ENCODE data around the gene PTPRU.

The PTPRU gene

DNA sequence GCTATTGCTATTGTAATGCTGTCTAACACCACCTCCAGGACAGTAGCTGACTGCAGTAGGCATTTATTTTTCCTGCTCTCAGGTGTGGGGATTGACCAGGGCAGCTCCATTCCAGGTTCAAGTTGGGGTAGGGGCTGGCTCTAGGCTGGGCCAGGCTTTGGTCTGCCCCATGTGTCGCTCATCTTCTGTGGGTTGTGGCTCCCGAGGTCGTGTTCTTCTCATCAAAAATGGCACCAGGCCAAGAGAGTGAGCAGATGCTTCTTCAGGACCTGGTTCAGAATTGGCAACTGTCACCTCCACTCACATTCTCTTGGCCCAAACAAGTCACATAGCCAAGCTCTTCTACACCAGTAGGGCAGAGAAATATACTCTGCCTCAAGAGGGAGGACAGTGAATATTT is 133.7 kb downstream of the PTPRU start:
- ATAC-seq: no peak
- TF ChIP-seq ESRRG (CRISPR knock-in tag; IDR thresholded peaks at IDR 0.05) (no peak), TOX (CRISPR knock-in tag; IDR thresholded peaks at IDR 0.05; ENCODE audit: borderline replicate concordance) (no peak), ZFP30 (CRISPR knock-in tag; IDR thresholded peaks at IDR 0.05) (no peak), BACH2 (CRISPR knock-in tag; IDR thresholded peaks at IDR 0.05; ENCODE audit: borderline replicate concordance) (no peak), ZNF8 (CRISPR knock-in tag; IDR thresholded peaks at IDR 0.05) (no peak), CSDC2 (CRISPR knock-in tag; IDR thresholded peaks at IDR 0.05) (no peak), TCF4 (CRISPR knock-in tag; IDR thresholded peaks at IDR 0.05; ENCODE audit: borderline replicate concordance) (no peak), ZFP3 (CRISPR knock-in tag; IDR thresholded peaks at IDR 0.05) (no peak)
- TF ChIP-seq, protein P1, sequence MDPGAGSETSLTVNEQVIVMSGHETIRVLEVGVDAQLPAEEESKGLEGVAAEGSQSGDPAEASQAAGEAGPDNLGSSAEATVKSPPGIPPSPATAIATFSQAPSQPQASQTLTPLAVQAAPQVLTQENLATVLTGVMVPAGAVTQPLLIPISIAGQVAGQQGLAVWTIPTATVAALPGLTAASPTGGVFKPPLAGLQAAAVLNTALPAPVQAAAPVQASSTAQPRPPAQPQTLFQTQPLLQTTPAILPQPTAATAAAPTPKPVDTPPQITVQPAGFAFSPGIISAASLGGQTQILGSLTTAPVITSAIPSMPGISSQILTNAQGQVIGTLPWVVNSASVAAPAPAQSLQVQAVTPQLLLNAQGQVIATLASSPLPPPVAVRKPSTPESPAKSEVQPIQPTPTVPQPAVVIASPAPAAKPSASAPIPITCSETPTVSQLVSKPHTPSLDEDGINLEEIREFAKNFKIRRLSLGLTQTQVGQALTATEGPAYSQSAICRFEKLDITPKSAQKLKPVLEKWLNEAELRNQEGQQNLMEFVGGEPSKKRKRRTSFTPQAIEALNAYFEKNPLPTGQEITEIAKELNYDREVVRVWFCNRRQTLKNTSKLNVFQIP (CRISPR knock-in tag; IDR thresholded peaks at IDR 0.05; ENCODE audit: borderline replicate concordance, low read depth): no peak
- TF ChIP-seq, protein P2, sequence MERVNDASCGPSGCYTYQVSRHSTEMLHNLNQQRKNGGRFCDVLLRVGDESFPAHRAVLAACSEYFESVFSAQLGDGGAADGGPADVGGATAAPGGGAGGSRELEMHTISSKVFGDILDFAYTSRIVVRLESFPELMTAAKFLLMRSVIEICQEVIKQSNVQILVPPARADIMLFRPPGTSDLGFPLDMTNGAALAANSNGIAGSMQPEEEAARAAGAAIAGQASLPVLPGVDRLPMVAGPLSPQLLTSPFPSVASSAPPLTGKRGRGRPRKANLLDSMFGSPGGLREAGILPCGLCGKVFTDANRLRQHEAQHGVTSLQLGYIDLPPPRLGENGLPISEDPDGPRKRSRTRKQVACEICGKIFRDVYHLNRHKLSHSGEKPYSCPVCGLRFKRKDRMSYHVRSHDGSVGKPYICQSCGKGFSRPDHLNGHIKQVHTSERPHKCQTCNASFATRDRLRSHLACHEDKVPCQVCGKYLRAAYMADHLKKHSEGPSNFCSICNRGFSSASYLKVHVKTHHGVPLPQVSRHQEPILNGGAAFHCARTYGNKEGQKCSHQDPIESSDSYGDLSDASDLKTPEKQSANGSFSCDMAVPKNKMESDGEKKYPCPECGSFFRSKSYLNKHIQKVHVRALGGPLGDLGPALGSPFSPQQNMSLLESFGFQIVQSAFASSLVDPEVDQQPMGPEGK (CRISPR knock-in tag; IDR thresholded peaks at IDR 0.05; ENCODE audit: borderline replicate concordance): no peak
- TF ChIP-seq, protein P3, sequence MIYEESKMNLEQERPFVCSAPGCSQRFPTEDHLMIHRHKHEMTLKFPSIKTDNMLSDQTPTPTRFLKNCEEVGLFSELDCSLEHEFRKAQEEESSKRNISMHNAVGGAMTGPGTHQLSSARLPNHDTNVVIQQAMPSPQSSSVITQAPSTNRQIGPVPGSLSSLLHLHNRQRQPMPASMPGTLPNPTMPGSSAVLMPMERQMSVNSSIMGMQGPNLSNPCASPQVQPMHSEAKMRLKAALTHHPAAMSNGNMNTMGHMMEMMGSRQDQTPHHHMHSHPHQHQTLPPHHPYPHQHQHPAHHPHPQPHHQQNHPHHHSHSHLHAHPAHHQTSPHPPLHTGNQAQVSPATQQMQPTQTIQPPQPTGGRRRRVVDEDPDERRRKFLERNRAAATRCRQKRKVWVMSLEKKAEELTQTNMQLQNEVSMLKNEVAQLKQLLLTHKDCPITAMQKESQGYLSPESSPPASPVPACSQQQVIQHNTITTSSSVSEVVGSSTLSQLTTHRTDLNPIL (CRISPR knock-in tag; IDR thresholded peaks at IDR 0.05; ENCODE audit: low read depth): no peak

DNA sequence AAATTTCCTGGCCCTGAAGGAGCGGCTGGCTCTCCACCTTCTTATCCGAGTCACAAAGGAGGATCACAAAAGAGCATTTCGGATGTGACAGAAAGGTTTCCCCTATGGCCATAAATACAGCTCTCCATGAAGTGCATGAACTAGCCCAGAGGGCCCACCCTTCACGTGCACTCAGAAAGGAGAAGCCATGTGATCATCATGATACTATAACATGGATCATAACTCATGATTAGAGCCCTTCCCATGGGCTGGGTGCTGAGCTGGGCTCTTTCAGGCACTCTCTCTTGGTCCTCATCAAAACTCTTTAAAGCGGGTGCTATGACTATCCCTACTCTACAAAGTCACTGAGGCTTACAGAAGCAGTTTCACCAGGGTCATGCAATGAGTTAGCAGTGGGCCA is 135.0 kb downstream of the PTPRU start:
- TF ChIP-seq RARB (CRISPR knock-in tag; IDR thresholded peaks at IDR 0.05): no peak
- no peak for TF ChIP-seq SNAI2 (CRISPR knock-in tag; IDR thresholded peaks at IDR 0.05)
- TF ChIP-seq PPARA (CRISPR knock-in tag; IDR thresholded peaks at IDR 0.05; ENCODE audit: borderline replicate concordance): no peak
- TF ChIP-seq, protein P4, sequence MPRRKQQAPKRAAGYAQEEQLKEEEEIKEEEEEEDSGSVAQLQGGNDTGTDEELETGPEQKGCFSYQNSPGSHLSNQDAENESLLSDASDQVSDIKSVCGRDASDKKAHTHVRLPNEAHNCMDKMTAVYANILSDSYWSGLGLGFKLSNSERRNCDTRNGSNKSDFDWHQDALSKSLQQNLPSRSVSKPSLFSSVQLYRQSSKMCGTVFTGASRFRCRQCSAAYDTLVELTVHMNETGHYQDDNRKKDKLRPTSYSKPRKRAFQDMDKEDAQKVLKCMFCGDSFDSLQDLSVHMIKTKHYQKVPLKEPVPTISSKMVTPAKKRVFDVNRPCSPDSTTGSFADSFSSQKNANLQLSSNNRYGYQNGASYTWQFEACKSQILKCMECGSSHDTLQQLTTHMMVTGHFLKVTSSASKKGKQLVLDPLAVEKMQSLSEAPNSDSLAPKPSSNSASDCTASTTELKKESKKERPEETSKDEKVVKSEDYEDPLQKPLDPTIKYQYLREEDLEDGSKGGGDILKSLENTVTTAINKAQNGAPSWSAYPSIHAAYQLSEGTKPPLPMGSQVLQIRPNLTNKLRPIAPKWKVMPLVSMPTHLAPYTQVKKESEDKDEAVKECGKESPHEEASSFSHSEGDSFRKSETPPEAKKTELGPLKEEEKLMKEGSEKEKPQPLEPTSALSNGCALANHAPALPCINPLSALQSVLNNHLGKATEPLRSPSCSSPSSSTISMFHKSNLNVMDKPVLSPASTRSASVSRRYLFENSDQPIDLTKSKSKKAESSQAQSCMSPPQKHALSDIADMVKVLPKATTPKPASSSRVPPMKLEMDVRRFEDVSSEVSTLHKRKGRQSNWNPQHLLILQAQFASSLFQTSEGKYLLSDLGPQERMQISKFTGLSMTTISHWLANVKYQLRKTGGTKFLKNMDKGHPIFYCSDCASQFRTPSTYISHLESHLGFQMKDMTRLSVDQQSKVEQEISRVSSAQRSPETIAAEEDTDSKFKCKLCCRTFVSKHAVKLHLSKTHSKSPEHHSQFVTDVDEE (CRISPR knock-in tag; IDR thresholded peaks at IDR 0.05): no peak
- no peak for ATAC-seq

DNA sequence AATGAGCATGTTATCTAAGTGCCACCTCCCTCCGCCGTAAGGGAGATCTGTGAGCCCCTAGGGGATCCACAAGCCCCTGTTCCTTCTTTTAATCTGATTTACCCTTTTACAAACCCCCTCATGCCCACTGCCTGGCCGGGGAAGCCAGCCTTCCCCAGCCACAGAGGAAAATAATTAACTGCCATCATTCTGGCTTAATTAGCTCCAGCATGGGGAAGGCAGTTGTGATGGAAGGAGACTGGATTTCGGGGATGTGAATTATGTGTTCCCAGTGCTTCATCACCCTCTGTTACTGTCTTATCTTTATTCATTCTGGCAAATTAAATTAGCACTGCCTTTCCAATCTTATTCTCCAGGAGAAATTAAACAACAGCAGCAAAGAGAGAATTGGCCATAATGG is 135.8 kb downstream of the PTPRU start:
- ATAC-seq: no peak; the same call in 2 of the 3 replicates

More for the DNA sequence above, 135.8 kb downstream of the PTPRU start:
- TF ChIP-seq ZFP3 (CRISPR knock-in tag; IDR thresholded peaks at IDR 0.05) (no peak), ZNF8 (CRISPR knock-in tag; IDR thresholded peaks at IDR 0.05) (no peak), ARNTL (CRISPR knock-in tag; IDR thresholded peaks at IDR 0.05; ENCODE audit: borderline replicate concordance, low read depth) (no peak), RARB (CRISPR knock-in tag; IDR thresholded peaks at IDR 0.05) (no peak), TCF4 (CRISPR knock-in tag; IDR thresholded peaks at IDR 0.05; ENCODE audit: borderline replicate concordance) (peak; percentile 63), ESRRG (CRISPR knock-in tag; IDR thresholded peaks at IDR 0.05) (no peak)
- TF ChIP-seq, protein P4 (CRISPR knock-in tag; IDR thresholded peaks at IDR 0.05): peak; percentile 81; the same call in 1 of the 2 replicates
- TF ChIP-seq, protein P3 (CRISPR knock-in tag; IDR thresholded peaks at IDR 0.05; ENCODE audit: low read depth): no peak

All from SK-N-SH treated with all-trans-retinoic acid at 6 μM for 48 hours (cell line).